ENCODE data around the gene CD46. TPM values are rescaled to one million over a fixed set of nuclear protein-coding genes. Genes with fewer than 3 reads are reported as not detected.

CD46 gene
- total RNA-seq, 1 experiment from 2014 or later: 91.4 TPM

GRCh38 chr1:207825409-207825695 lies 73.5 kb downstream of the CD46 start:
- no TSS peak for BruUV-seq (replicated peaks)
- no peaks in the 10 kb centered on the region for H3K9me3 ChIP-seq (ENCODE audit: low read depth, low read length, poor library complexity, severe bottlenecking)
- ChIA-PET POLR2A (ENCODE audit: low non-redundant PET) (no interaction called here), CTCF (no interaction called here)
- H3K27ac ChIP-seq (ENCODE audit: low read depth, low read length, poor library complexity, severe bottlenecking): no peak overlapping the region
- TF ChIP-seq EZH2 (IDR thresholded peaks at IDR 0.05; ENCODE audit: borderline replicate concordance, low read depth, low read length, poor library complexity, severe bottlenecking): no peak
- no peak for TF ChIP-seq CTCF (conservative IDR thresholded peaks at IDR 0.05; ENCODE audit: low read depth, low read length)
- no peak for DNase-seq (ENCODE audit: low spot score)
- H3K4me3 ChIP-seq (ENCODE audit: low read depth, low read length, poor library complexity, severe bottlenecking): no peak overlapping the region
- H3K36me3 ChIP-seq (ENCODE audit: insufficient read depth, low read length, poor library complexity, severe bottlenecking): no peaks in the 10 kb centered on the region
- intact Hi-C loops (cut with micrococcal nuclease; ENCODE audit: unreplicated experiment): loop anchor here (5.0 kb wide), 1 partner anchor 42 kb away; no protein-coding TSS in a partner anchor
- H3K27me3 ChIP-seq (replicated peaks; ENCODE audit: insufficient read depth, low read depth, low read length, poor library complexity): no peaks in the 10 kb centered on the region
- H3K4me1 ChIP-seq (ENCODE audit: insufficient read depth, low read length, poor library complexity, severe bottlenecking): no peaks in the 10 kb centered on the region

- no TSS peak for BruUV-seq (replicated peaks)
- Histone ChIP-seq H3K4me1 (ENCODE audit: insufficient read depth, low read length, poor library complexity, severe bottlenecking) (no peaks in the 10 kb centered on the region), H3K36me3 (ENCODE audit: insufficient read depth, low read length, poor library complexity, severe bottlenecking) (no peaks in the 10 kb centered on the region), H3K27me3 (replicated peaks; ENCODE audit: insufficient read depth, low read depth, low read length, poor library complexity) (no peaks in the 10 kb centered on the region), H3K9me3 (ENCODE audit: low read depth, low read length, poor library complexity, severe bottlenecking) (no peaks in the 10 kb centered on the region), H3K27ac (ENCODE audit: low read depth, low read length, poor library complexity, severe bottlenecking) (no peak overlapping the region), H3K4me3 (ENCODE audit: low read depth, low read length, poor library complexity, severe bottlenecking) (no peak overlapping the region)
- TF ChIP-seq CTCF (conservative IDR thresholded peaks at IDR 0.05; ENCODE audit: low read depth, low read length) (no peak), EZH2 (IDR thresholded peaks at IDR 0.05; ENCODE audit: borderline replicate concordance, low read depth, low read length, poor library complexity, severe bottlenecking) (no peak)
- ChIA-PET CTCF (no interaction called here), POLR2A (ENCODE audit: low non-redundant PET) (no interaction called here)
- DNase-seq (ENCODE audit: low spot score): no peak
- intact Hi-C loops (cut with micrococcal nuclease; ENCODE audit: unreplicated experiment): loop anchor here (5.0 kb wide), 1 partner anchor 41 kb away; no protein-coding TSS in a partner anchor
Observed at GRCh38 chr1:207825719-207826556, 74.1 kb downstream of the CD46 start.

GRCh38 chr1:207826557-207827487 lies 75.0 kb downstream of the CD46 start:
- Histone ChIP-seq H3K36me3 (ENCODE audit: insufficient read depth, low read length, poor library complexity, severe bottlenecking) (no peaks in the 10 kb centered on the region), H3K9me3 (ENCODE audit: low read depth, low read length, poor library complexity, severe bottlenecking) (no peaks in the 10 kb centered on the region), H3K4me1 (ENCODE audit: insufficient read depth, low read length, poor library complexity, severe bottlenecking) (no peaks in the 10 kb centered on the region), H3K27ac (ENCODE audit: low read depth, low read length, poor library complexity, severe bottlenecking) (no peak overlapping the region), H3K4me3 (ENCODE audit: low read depth, low read length, poor library complexity, severe bottlenecking) (no peak overlapping the region), H3K27me3 (replicated peaks; ENCODE audit: insufficient read depth, low read depth, low read length, poor library complexity) (no peaks in the 10 kb centered on the region)
- intact Hi-C loops (cut with micrococcal nuclease; ENCODE audit: unreplicated experiment): loop anchor here (5.0 kb wide), 1 partner anchor 40 kb away; no protein-coding TSS in a partner anchor
- CTCF ChIA-PET: no interaction called here
- TF ChIP-seq CTCF (conservative IDR thresholded peaks at IDR 0.05; ENCODE audit: low read depth, low read length): no peak
- POLR2A ChIA-PET (ENCODE audit: low non-redundant PET): no interaction called here
- BruUV-seq (replicated peaks): no TSS peak
- DNase-seq (ENCODE audit: low spot score): no peak
